Gastrocnemius medialis (tissue), 4 donors: ENCODE measurements around the gene CEP112. TPM values are rescaled to one million over a fixed set of nuclear protein-coding genes. Genes with fewer than 3 reads are reported as not detected.

Experiments used
- ATAC-seq, 2 donors: fragments of 150-250 bp; one replicate each; pipeline ENCODE4 v1.9.1; 2016
- DNase-seq, 2 donors: peaks; one replicate each; pipeline ENCODE4 v3.0.0-alpha.2; 2019
- H3K27ac ChIP-seq, 4 donors: fragments of 200-600 bp; sonication (generic); 1 replicate in 1 of 4; 2 replicates in 3 of 4; pipeline ENCODE4 v1.5.1; 2016 to 2018; ENCODE audit warnings: mild to moderate bottlenecking in 2 of 4, moderate library complexity in 1 of 4
- H3K27me3 ChIP-seq, 3 donors: fragments of 200-600 bp; sonication (generic) in 2 of 3; 1 replicate in 1 of 3; 2 replicates in 2 of 3; pipeline versions ENCODE4 v1.5.1 to v1.6.0; 2016 to 2019; ENCODE audit warnings: mild to moderate bottlenecking in 1 of 3, moderate library complexity in 1 of 3
- H3K36me3 ChIP-seq, 2 donors: fragments of 200-600 bp; sonication (generic) in 1 of 2; one replicate each; pipeline ENCODE4 v1.5.1; 2017 to 2018
- H3K4me1 ChIP-seq, 2 donors: fragments of 200-600 bp; sonication (generic) in 1 of 2; one replicate each; pipeline ENCODE4 v1.5.1; 2016 to 2017; ENCODE audit warnings: mild to moderate bottlenecking in 2 of 2
- H3K4me3 ChIP-seq, 4 donors: fragments of 200-600 bp; sonication (generic) in 3 of 4; 1 replicate in 1 of 4; 2 replicates in 3 of 4; pipeline ENCODE4 v1.5.1; 2016 to 2019; ENCODE audit warnings: mild to moderate bottlenecking in 2 of 4
- H3K9me3 ChIP-seq, 3 donors: fragments of 200-600 bp; sonication (generic) in 2 of 3; 1 replicate in 1 of 3; 2 replicates in 2 of 3; pipeline ENCODE4 v1.5.1; 2016 to 2019
- CTCF ChIP-seq, 5 experiments: fragments of 450-650 bp in 3 of 5; fragments of 200-600 bp in 2 of 5; sonication (generic) in 2 of 5; IDR thresholded peaks in 4 of 5; conservative IDR thresholded peaks in 1 of 5; 1 replicate in 4 of 5; 2 replicates in 1 of 5; pipeline ENCODE4 v1.5.1; 2016 to 2019; ENCODE audit warnings: antibody characterized with exemption in 5 of 5, mild to moderate bottlenecking in 3 of 5, moderate library complexity in 3 of 5
- POLR2A ChIP-seq, 2 donors: fragments of 450-650 bp; IDR thresholded peaks; one replicate each; pipeline ENCODE4 v1.6.1; 2017; ENCODE audit warnings: antibody characterized with exemption in 2 of 2, mild to moderate bottlenecking in 2 of 2, moderate library complexity in 2 of 2
- in situ Hi-C, 4 donors: fragments of 200-750 bp; cut with MboI; loops; one replicate each; pipeline versions ENCODE4 v1.15.0 to v1.8.0; 2017; ENCODE audit warnings: low sequenced_read_pairs in 4 of 4
- intact Hi-C: fragments of 100-400 bp; cut with DNase I; formaldehyde crosslinking; loops from one replicate; pipeline ENCODE4 v1.15.1; 2023; ENCODE audit warnings: low total_unique reads
- total RNA-seq, 4 donors: library from RNA; depleted of rRNA; stranded (reverse); fragments of >200 nt; gene quantifications; one replicate each; pipeline versions ENCODE4 v1.1.0 to v1.2.3, GENCODE V29; 2016

The CEP112 gene
- total RNA-seq, 4 donors from 2014 or later: 6.1 to 8.7 (median 7.1) TPM

GRCh38 chr17:65801513-65801912 is 390.4 kb downstream of the CEP112 start:
- no peaks in the 10 kb centered on the region for H3K27me3 ChIP-seq

GRCh38 chr17:65800655-65801054 is 391.3 kb downstream of the CEP112 start:
- TF ChIP-seq POLR2A (IDR thresholded peaks at IDR 0.05) (no peak), CTCF (IDR thresholded peaks at IDR 0.05 in 4 of 5, conservative IDR thresholded peaks at IDR 0.05 in 1 of 5) (no peak)
- H3K9me3 ChIP-seq: no peaks in the 10 kb centered on the region
- H3K27me3 ChIP-seq: no peaks in the 10 kb centered on the region
- no peaks in the 10 kb centered on the region for H3K4me1 ChIP-seq
- intact Hi-C loops (no loop called here), in situ Hi-C loops (loop anchor here in 1 of 4 donors (25.0 kb wide), 1 partner anchor 88 kb away; no protein-coding TSS in a partner anchor)
- no peak for DNase-seq
- ATAC-seq: no peak
- no peaks in the 10 kb centered on the region for H3K36me3 ChIP-seq
- H3K27ac ChIP-seq: no peak overlapping the region
- no peak overlapping the region for H3K4me3 ChIP-seq

More at GRCh38 chr17:65801513-65801912, 390.4 kb downstream of the CEP112 start:
- H3K27ac ChIP-seq: no peak overlapping the region
- no peaks in the 10 kb centered on the region for H3K4me1 ChIP-seq
- intact Hi-C loops: no loop called here
- H3K4me3 ChIP-seq: no peak overlapping the region
- TF ChIP-seq POLR2A (IDR thresholded peaks at IDR 0.05) (no peak), CTCF (IDR thresholded peaks at IDR 0.05 in 4 of 5, conservative IDR thresholded peaks at IDR 0.05 in 1 of 5) (no peak)
- H3K9me3 ChIP-seq: no peaks in the 10 kb centered on the region
- no peak for ATAC-seq
- DNase-seq: no peak
- in situ Hi-C loops: loop anchor here in 1 of 4 donors (25.0 kb wide), 1 partner anchor 89 kb away; no protein-coding TSS in a partner anchor
- H3K36me3 ChIP-seq: no peaks in the 10 kb centered on the region

- Histone ChIP-seq H3K9me3 (no peaks in the 10 kb centered on the region), H3K27me3 (no peaks in the 10 kb centered on the region), H3K4me3 (no peak overlapping the region), H3K36me3 (no peaks in the 10 kb centered on the region), H3K27ac (no peak overlapping the region), H3K4me1 (no peaks in the 10 kb centered on the region)
- intact Hi-C loops (loop anchor here (10.0 kb wide), 2 partner anchors 345 to 505 kb away; no protein-coding TSS in a partner anchor), in situ Hi-C loops (loop anchor here in 1 of 4 donors (25.0 kb wide), 2 partner anchors 88 to 838 kb away; no protein-coding TSS in a partner anchor)
- DNase-seq: no peak
- no peak for ATAC-seq
- TF ChIP-seq POLR2A (IDR thresholded peaks at IDR 0.05) (no peak), CTCF (IDR thresholded peaks at IDR 0.05 in 4 of 5, conservative IDR thresholded peaks at IDR 0.05 in 1 of 5) (no peak)
These were observed 392.1 kb downstream of the CEP112 start for GRCh38 chr17:65799869-65800268.

GRCh38 chr17:65799454-65799853 is 392.5 kb downstream of the CEP112 start:
- in situ Hi-C loops (loop anchor here in 1 of 4 donors (25.0 kb wide), 1 partner anchor 837 kb away; no protein-coding TSS in a partner anchor), intact Hi-C loops (loop anchor here (10.0 kb wide), 2 partner anchors 345 to 505 kb away; no protein-coding TSS in a partner anchor)

More at GRCh38 chr17:65799454-65799853, 392.5 kb downstream of the CEP112 start:
- Histone ChIP-seq H3K9me3 (no peaks in the 10 kb centered on the region), H3K4me3 (no peak overlapping the region), H3K27ac (no peak overlapping the region), H3K4me1 (no peaks in the 10 kb centered on the region), H3K27me3 (no peaks in the 10 kb centered on the region), H3K36me3 (no peaks in the 10 kb centered on the region)
- DNase-seq: no peak
- no peak for ATAC-seq
- no peak for TF ChIP-seq CTCF (IDR thresholded peaks at IDR 0.05 in 4 of 5, conservative IDR thresholded peaks at IDR 0.05 in 1 of 5)
- no peak for TF ChIP-seq POLR2A (IDR thresholded peaks at IDR 0.05)
